Measurements from ENCODE around the gene EN2.

GRCh38 chr7:155408651-155409586 lies 49.0 kb upstream of the EN2 start:
- TF ChIP-seq EZH2phosphoT487 (IDR thresholded peaks at IDR 0.05; ENCODE audit: borderline replicate concordance, low read depth, low read length) (no peak), CTCF (conservative IDR thresholded peaks at IDR 0.05; ENCODE audit: low read length) (no peak)

Measured in OCI-LY7 (cell line).